A549 (cell line): ENCODE measurements around the gene PFDN6. TPM values are rescaled to one million over a fixed set of nuclear protein-coding genes. Genes with fewer than 3 reads are reported as not detected.

ENCODE experiments used
- ATAC-seq, 2 experiments: fragments of 200-7000 bp in 1 of 2; fragments of >200 bp in 1 of 2; cut with Nextera tagmentation in 1 of 2; cut with Tn5 transposase in 1 of 2; 3 replicates each; pipeline versions ENCODE4 v1.8.0 to v1.9.1; 2018 to 2020; ENCODE audit warnings: mild to moderate bottlenecking in 1 of 2, moderate library complexity in 1 of 2
- CTCF ChIA-PET: fragments of 300-600 bp; sonication (Branson Sonifier 250); formaldehyde crosslinking; extraction: SDS; loops from one replicate; lab custom pipeline; 2021; ENCODE audit warnings: antibody characterized with exemption, inconsistent platforms; lab: Yijun Ruan, JAX
- POLR2A ChIA-PET: fragments of 350-600 bp; formaldehyde crosslinking; extraction: SDS; loops from one replicate; lab custom pipeline; 2021; ENCODE audit warnings: antibody characterized with exemption, inconsistent platforms; lab: Yijun Ruan, JAX
- DNase-seq, 2 experiments: peaks; one replicate each; pipeline versions ENCODE4 v3.0.0 to v3.0.0-alpha.2; 2011 to 2016; ENCODE audit warnings: low read depth in 1 of 2, low spot score in 1 of 2
- FAIRE-seq: peaks from 2 replicates; lab custom pipeline; 2011; peaks lifted over from hg19 to GRCh38; lab: Jason Lieb, UNC
- H3K27ac ChIP-seq, 2 experiments: fragments of >200 bp; sonication (Bioruptor Twin); formaldehyde crosslinking; 3 replicates each; pipeline ENCODE4 v1.5.1; 2016 to 2017
- H3K4me1 ChIP-seq: fragments of >200 bp; sonication (Bioruptor Twin); formaldehyde crosslinking; 3 replicates; pipeline ENCODE4 v1.6.1; 2016
- H3K4me2 ChIP-seq: fragments of >200 bp; sonication (Bioruptor Twin); formaldehyde crosslinking; 3 replicates; pipeline ENCODE4 v1.6.1; 2016
- H3K4me3 ChIP-seq: fragments of >200 bp; sonication (Bioruptor Twin); formaldehyde crosslinking; 3 replicates; pipeline ENCODE4 v1.5.1; 2016
- H3K9me3 ChIP-seq: fragments of >200 bp; sonication (Bioruptor Twin); formaldehyde crosslinking; 3 replicates; pipeline ENCODE4 v1.6.1; 2016
- ATOH8 ChIP-seq: fragments of 250-450 bp; sonication (Bioruptor Pico); IDR thresholded peaks from 2 replicates; pipeline ENCODE4 v1.5.0; 2020; ENCODE audit warnings: low read depth, mild to moderate bottlenecking, moderate library complexity
- BCL3 ChIP-seq: fragments of >200 bp; sonication (Bioruptor Twin); formaldehyde crosslinking; IDR thresholded peaks from 3 replicates; pipeline ENCODE4 v1.6.1; 2016
- CBX8 ChIP-seq: fragments of 200-600 bp; sonication (generic); IDR thresholded peaks from 2 replicates; pipeline ENCODE4 v1.6.1; 2016
- HES2 ChIP-seq: fragments of >200 bp; sonication (Bioruptor Twin); formaldehyde crosslinking; IDR thresholded peaks from 2 replicates; pipeline ENCODE4 v1.6.1; 2016
- JUN ChIP-seq, 2 experiments: fragments of >200 bp; sonication (Bioruptor Twin); formaldehyde crosslinking; IDR thresholded peaks; 2 replicates in 1 of 2; 3 replicates in 1 of 2; pipeline ENCODE4 v1.6.1; 2016 to 2017
- MAX ChIP-seq: IDR thresholded peaks from 2 replicates; pipeline ENCODE4 v1.6.1; 2012
- PHF8 ChIP-seq: fragments of 200-600 bp; sonication (generic); IDR thresholded peaks from 2 replicates; pipeline ENCODE4 v1.6.1; 2016; ENCODE audit warnings: low read depth, mild to moderate bottlenecking, antibody characterized with exemption, moderate library complexity, borderline replicate concordance
- RFX5 ChIP-seq: fragments of 450-650 bp; IDR thresholded peaks from 2 replicates; pipeline ENCODE4 v1.7.1; 2014; ENCODE audit warnings: antibody characterized with exemption, mild to moderate bottlenecking, moderate library complexity
- USF2 ChIP-seq: fragments of 450-650 bp; IDR thresholded peaks from 2 replicates; pipeline ENCODE4 v1.6.1; 2014; ENCODE audit warnings: antibody characterized with exemption
- ZNF302 ChIP-seq: fragments of 250-450 bp; sonication (Bioruptor Pico); IDR thresholded peaks from 2 replicates; pipeline ENCODE4 v1.9.0; 2021; ENCODE audit warnings: inconsistent platforms, mild to moderate bottlenecking, moderate library complexity
- WGBS: methylation state at CpG from one replicate; pipeline ENCODE4 v1.1.6; 2017; ENCODE audit errors: missing lambda C conversion rate; 5-methylcytosine and 5-hydroxymethylcytosine counted together
- polyA plus RNA-seq, 4 experiments: library from polyadenylated mRNA; depleted of rRNA in 3 of 4; stranded (reverse); fragments of >200 nt; fragmentation: RNase III in 1 of 4; extraction: RNeasy Plus Mini Kit Qiagen cat#74134 plus additional on column Dnase treatment in 1 of 4; gene quantifications; 2 replicates in 3 of 4; 3 replicates in 1 of 4; pipeline ENCODE4 v1.2.3, GENCODE V29; 2011 to 2017

Gene PFDN6
- polyA plus RNA-seq, 2 of the 4 experiments (the other 2 are of a cell fraction) = 84.6 to 120 TPM

GRCh38 chr6:33313105-33313708, 23.8 kb downstream of the PFDN6 start (continued):
- TF ChIP-seq RFX5 (no peak), CBX8 (no peak)

GRCh38 chr6:33313709-33314514, 24.5 kb downstream of the PFDN6 start, which contains the start of gene TAPBP:
TSS of gene TAPBP (minus strand) at chr6:33314078. CDS start at chr6:33314041, 37 bp downstream.
- FAIRE-seq (no peak), DNase-seq (peak; percentile 32 to 44), ATAC-seq (peak; percentile 8 to 25; a peak in 4 of 6 replicates)
- POLR2A ChIA-PET = interaction anchor here (1.1 kb wide), 1 partner anchor 14 kb away, joined by 5 read pairs; no protein-coding TSS in a partner anchor
- Histone ChIP-seq H3K4me1 (peaks cover 31% of the 10 kb centered on the region), H3K27ac (peak within 1 kb of the TSS; percentile 93 to 97), H3K4me3 (peak within 1 kb of the TSS; percentile 74), H3K4me2 (peak within 1 kb of the TSS; percentile 92), H3K9me3 (no peaks in the 10 kb centered on the region)
- peak; percentile 27; the same call in 1 of the 2 replicates for TF ChIP-seq PHF8
- TF ChIP-seq JUN (IDR thresholded peaks at IDR 0.05) = 0 out of 5 replicates have a peak, but pooled peaks of 1 of the 2 experiments have one; percentile 10
- no peak for TF ChIP-seq ATOH8 (CRISPR knock-in tag)
- WGBS = 1% methylated on average over 38 of the region's 47 CpGs
- CTCF ChIA-PET = interaction anchor here (2.5 to 6.0 kb wide), 2 partner anchors 14 to 34 kb away, joined by 9 to 40 read pairs; partner anchors contain the start of gene RGL2

- TF ChIP-seq ZNF302 (CRISPR knock-in tag) (no peak), USF2 (0 out of 2 replicates have a peak, but pooled peaks have one; percentile 55)
- TF ChIP-seq, all 56 proteins: peak for 1
- Histone ChIP-seq H3K9me3 (no peaks in the 10 kb centered on the region), H3K27ac (peak overlapping the region; percentile 93 to 97), H3K4me1 (peaks cover 35% of the 10 kb centered on the region), H3K4me2 (peak overlapping the region; percentile 92), H3K4me3 (peak overlapping the region; percentile 74)
- CTCF ChIA-PET = no interaction called here
- POLR2A ChIA-PET = no interaction called here
- DNase-seq (peak; percentile 65 to 89), ATAC-seq (peak; percentile 54 to 57), FAIRE-seq (no peak)
- WGBS = 4% methylated on average over 10 of the region's 10 CpGs
These were observed 25.1 kb downstream of the PFDN6 start for GRCh38 chr6:33314515-33314942.

GRCh38 chr6:33314943-33315792, 25.8 kb downstream of the PFDN6 start:
- peak; percentile 27; the same call in 1 of the 2 replicates for TF ChIP-seq MAX
- TF ChIP-seq BCL3 = 0 out of 3 replicates have a peak, but pooled peaks have one; percentile 20
- no peak for TF ChIP-seq HES2
- H3K4me1 ChIP-seq = peaks cover 35% of the 10 kb centered on the region
- FAIRE-seq (no peak), DNase-seq (peak; percentile 41 to 72), ATAC-seq (peak; percentile 44 to 55)
- POLR2A ChIA-PET = no interaction called here
- peak overlapping the region; percentile 92 for H3K4me2 ChIP-seq
- H3K4me3 ChIP-seq = peak overlapping the region; percentile 74
- H3K27ac ChIP-seq = peak overlapping the region; percentile 93 to 97
- no peaks in the 10 kb centered on the region for H3K9me3 ChIP-seq
- WGBS = 58% methylated on average over 26 of the region's 47 CpGs
- CTCF ChIA-PET = interaction anchor here (3.5 kb wide), 1 partner anchor 16 kb away, joined by 8 read pairs; no protein-coding TSS in a partner anchor
